ENCODE results near the gene DEPDC7. TPM values are rescaled to one million over a fixed set of nuclear protein-coding genes. Genes with fewer than 3 reads are reported as not detected.
"Not testable (repeated sequence)": the region's sequence is repeated elsewhere in the genome, so short reads cannot be mapped to it uniquely, and the experiment has no call there.

Gene DEPDC7
- total and polyA plus RNA-seq, 9 donors: 12.8 to 17.5 (median 14.7) TPM

DNA sequence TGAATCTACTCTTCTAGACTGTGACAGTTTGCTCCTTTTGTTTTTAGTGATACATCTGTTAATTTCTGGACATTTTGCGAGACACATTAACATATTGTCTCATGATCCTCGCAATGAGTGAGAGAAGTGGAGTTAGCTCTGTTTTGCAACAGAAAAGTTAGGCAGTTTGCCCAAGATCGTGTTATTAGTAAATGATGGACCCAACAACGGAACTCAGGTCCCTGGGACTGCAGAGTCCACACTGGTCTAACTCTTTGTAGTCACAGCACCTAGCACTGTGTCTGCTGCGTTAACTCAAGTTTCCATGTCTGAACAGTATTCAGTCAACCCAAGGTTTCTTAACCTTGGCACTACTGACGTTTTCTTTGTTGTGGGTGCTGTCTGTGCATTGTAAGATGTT is 3.2 kb downstream of the DEPDC7 start:
- H3K4me1 ChIP-seq (ENCODE audit: control insufficient read depth, insufficient read depth, low read length): peaks cover 11% of the 10 kb centered on the region
- H3K27ac ChIP-seq (ENCODE audit: low read length): no peak overlapping the region
- peak; percentile 17 for DNase-seq
- peaks cover 5% of the 10 kb centered on the region for H3K27me3 ChIP-seq (ENCODE audit: control insufficient read depth, insufficient read depth, low read length)
- no peaks in the 10 kb centered on the region for H3K36me3 ChIP-seq (ENCODE audit: control insufficient read depth, insufficient read depth, low read length)
- no peak overlapping the region for H3K4me3 ChIP-seq (ENCODE audit: low read length)
- H3K9me3 ChIP-seq (replicated peaks; ENCODE audit: control insufficient read depth, low read depth, low read length): no peaks in the 10 kb centered on the region
- WGBS (ENCODE audit: insufficient coverage): 85% methylated on average over 2 of the region's 6 CpGs

- H3K27ac ChIP-seq (ENCODE audit: low read length): no peak overlapping the region
- H3K4me1 ChIP-seq (ENCODE audit: control insufficient read depth, insufficient read depth, low read length): peaks cover 10% of the 10 kb centered on the region
- no peaks in the 10 kb centered on the region for H3K36me3 ChIP-seq (ENCODE audit: control insufficient read depth, insufficient read depth, low read length)
- H3K4me3 ChIP-seq (ENCODE audit: low read length): no peak overlapping the region
- no CpG with 5 or more reads among the region's 1 CpG for whole genome bisulfite sequencing (ENCODE audit: insufficient coverage)
- H3K27me3 ChIP-seq (ENCODE audit: control insufficient read depth, insufficient read depth, low read length): no peaks in the 10 kb centered on the region
- H3K9me3 ChIP-seq (replicated peaks; ENCODE audit: control insufficient read depth, low read depth, low read length): no peaks in the 10 kb centered on the region
- no peak for DNase-seq
Observed at GRCh38 chr11:33021501-33021900, 5.8 kb downstream of the DEPDC7 start.

GRCh38 chr11:33021937-33022336 is 6.3 kb downstream of the DEPDC7 start:
- H3K9me3 ChIP-seq (replicated peaks; ENCODE audit: control insufficient read depth, low read depth, low read length): no peaks in the 10 kb centered on the region
- no peaks in the 10 kb centered on the region for H3K27me3 ChIP-seq (ENCODE audit: control insufficient read depth, insufficient read depth, low read length)
- no peak overlapping the region for H3K27ac ChIP-seq (ENCODE audit: low read length)
- H3K4me1 ChIP-seq (ENCODE audit: control insufficient read depth, insufficient read depth, low read length): peaks cover 10% of the 10 kb centered on the region
- no peaks in the 10 kb centered on the region for H3K36me3 ChIP-seq (ENCODE audit: control insufficient read depth, insufficient read depth, low read length)
- no peak overlapping the region for H3K4me3 ChIP-seq (ENCODE audit: low read length)
- no peak for DNase-seq
- WGBS (ENCODE audit: insufficient coverage): no CpG with 5 or more reads among the region's 1 CpG

GRCh38 chr11:33025339-33025722 is 9.7 kb downstream of the DEPDC7 start:
- WGBS (ENCODE audit: insufficient coverage): no CpG with 5 or more reads among the region's 3 CpGs
- no peaks in the 10 kb centered on the region for H3K36me3 ChIP-seq (ENCODE audit: control insufficient read depth, insufficient read depth, low read length)
- H3K9me3 ChIP-seq (replicated peaks; ENCODE audit: control insufficient read depth, low read depth, low read length): no peaks in the 10 kb centered on the region
- no peaks in the 10 kb centered on the region for H3K4me1 ChIP-seq (ENCODE audit: control insufficient read depth, insufficient read depth, low read length)
- H3K27me3 ChIP-seq (ENCODE audit: control insufficient read depth, insufficient read depth, low read length): no peaks in the 10 kb centered on the region
- no peak overlapping the region for H3K27ac ChIP-seq (ENCODE audit: low read length)
- DNase-seq: no peak
- H3K4me3 ChIP-seq (ENCODE audit: low read length): no peak overlapping the region

DNA sequence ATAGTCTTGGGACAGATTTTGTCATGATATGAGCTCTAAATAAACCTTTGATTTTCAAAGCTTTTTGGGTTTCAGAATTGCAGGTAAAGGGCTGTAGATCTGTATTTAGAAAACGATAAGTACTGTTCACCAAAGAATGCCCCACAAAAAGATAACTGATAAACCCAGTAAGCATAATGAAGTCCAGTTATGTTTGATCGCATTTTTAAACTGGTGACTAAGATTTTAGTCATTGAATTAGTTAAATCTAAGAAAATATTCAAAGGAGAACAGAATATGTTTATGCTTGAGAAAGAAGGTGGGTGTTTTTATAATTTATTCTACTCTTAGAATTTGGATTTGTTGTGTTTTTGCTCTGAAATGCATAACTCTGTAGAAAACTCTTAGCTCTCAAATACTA is 11.6 kb downstream of the DEPDC7 start:
- Histone ChIP-seq H3K4me3 (ENCODE audit: low read length) (no peak overlapping the region), H3K4me1 (ENCODE audit: control insufficient read depth, insufficient read depth, low read length) (no peaks in the 10 kb centered on the region), H3K27me3 (ENCODE audit: control insufficient read depth, insufficient read depth, low read length) (no peaks in the 10 kb centered on the region), H3K36me3 (ENCODE audit: control insufficient read depth, insufficient read depth, low read length) (no peaks in the 10 kb centered on the region), H3K27ac (ENCODE audit: low read length) (no peak overlapping the region), H3K9me3 (replicated peaks; ENCODE audit: control insufficient read depth, low read depth, low read length) (no peaks in the 10 kb centered on the region)
- no CpG with 5 or more reads among the region's 2 CpGs for WGBS (ENCODE audit: insufficient coverage)
- DNase-seq: no peak

- Histone ChIP-seq H3K36me3 (ENCODE audit: control insufficient read depth, insufficient read depth, low read length) (no peaks in the 10 kb centered on the region), H3K27ac (ENCODE audit: low read length) (no peak overlapping the region), H3K9me3 (replicated peaks; ENCODE audit: control insufficient read depth, low read depth, low read length) (no peaks in the 10 kb centered on the region), H3K27me3 (ENCODE audit: control insufficient read depth, insufficient read depth, low read length) (no peaks in the 10 kb centered on the region), H3K4me3 (ENCODE audit: low read length) (no peak overlapping the region), H3K4me1 (ENCODE audit: control insufficient read depth, insufficient read depth, low read length) (no peaks in the 10 kb centered on the region)
- WGBS (ENCODE audit: insufficient coverage): no CpG with 5 or more reads among the region's 4 CpGs
- DNase-seq: no peak
Observed at GRCh38 chr11:33027846-33028536, 12.3 kb downstream of the DEPDC7 start.

DNA sequence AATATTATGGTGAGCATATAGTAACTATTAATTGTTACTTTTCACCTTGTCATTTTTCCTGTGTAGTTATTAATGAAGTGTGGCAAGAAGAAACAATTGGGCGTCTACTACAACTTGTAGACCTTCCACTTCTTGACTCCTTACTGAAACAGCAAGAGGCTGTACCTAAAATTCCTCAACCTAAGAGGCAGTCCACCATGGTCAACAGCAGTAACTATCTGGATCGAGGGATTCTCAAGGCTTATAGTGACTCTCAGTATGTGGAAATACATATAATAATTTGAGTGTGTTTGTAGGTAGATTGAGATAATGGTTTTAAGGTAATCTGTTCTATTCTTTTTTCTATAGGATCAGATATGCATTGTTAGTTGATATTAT is 12.8 kb downstream of the DEPDC7 start:
- no peak overlapping the region for H3K27ac ChIP-seq (ENCODE audit: low read length)
- WGBS (ENCODE audit: insufficient coverage): no CpG with 5 or more reads among the region's 2 CpGs

DNA sequence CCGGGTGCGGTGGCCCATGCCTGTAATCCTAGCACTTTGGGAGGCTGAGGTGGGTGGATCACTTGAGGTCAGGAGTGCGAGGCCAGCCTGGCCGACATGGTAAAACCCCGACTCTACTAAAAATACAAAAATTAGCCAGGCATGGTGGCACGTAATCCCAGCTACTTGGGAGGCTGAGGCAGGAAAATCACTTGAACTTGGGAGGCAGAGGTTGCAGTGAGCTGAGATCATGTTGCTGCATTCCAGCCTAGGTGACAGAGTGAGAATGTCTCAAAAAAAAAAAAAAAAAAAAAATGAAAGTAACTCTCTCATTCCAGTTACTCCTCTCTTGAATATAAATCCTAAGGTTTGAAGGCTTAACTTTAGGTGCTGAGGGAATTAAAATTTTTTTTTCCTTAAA is 13.5 kb downstream of the DEPDC7 start:
- H3K36me3 ChIP-seq (ENCODE audit: control insufficient read depth, insufficient read depth, low read length); H3K4me1 ChIP-seq (ENCODE audit: control insufficient read depth, insufficient read depth, low read length); H3K4me3 ChIP-seq (ENCODE audit: low read length); H3K27ac ChIP-seq (ENCODE audit: low read length); H3K9me3 ChIP-seq (replicated peaks; ENCODE audit: control insufficient read depth, low read depth, low read length); H3K27me3 ChIP-seq (ENCODE audit: control insufficient read depth, insufficient read depth, low read length); DNase-seq: not testable (repeated sequence)
- no CpG with 5 or more reads among the region's 6 CpGs for WGBS (ENCODE audit: insufficient coverage)

More for the DNA sequence above, 12.8 kb downstream of the DEPDC7 start:
- Histone ChIP-seq H3K4me1 (ENCODE audit: control insufficient read depth, insufficient read depth, low read length) (no peaks in the 10 kb centered on the region), H3K9me3 (replicated peaks; ENCODE audit: control insufficient read depth, low read depth, low read length) (no peaks in the 10 kb centered on the region), H3K36me3 (ENCODE audit: control insufficient read depth, insufficient read depth, low read length) (no peaks in the 10 kb centered on the region), H3K4me3 (ENCODE audit: low read length) (no peak overlapping the region), H3K27me3 (ENCODE audit: control insufficient read depth, insufficient read depth, low read length) (no peaks in the 10 kb centered on the region)
- DNase-seq: no peak

- WGBS (ENCODE audit: insufficient coverage): no CpG with 5 or more reads among the region's 4 CpGs
- no peaks in the 10 kb centered on the region for H3K27me3 ChIP-seq (ENCODE audit: control insufficient read depth, insufficient read depth, low read length)
Observed at GRCh38 chr11:33033493-33033892, 17.8 kb downstream of the DEPDC7 start.

GRCh38 chr11:33035011-33035410 is 19.3 kb downstream of the DEPDC7 start:
- no CpG with 5 or more reads among the region's 1 CpG for WGBS (ENCODE audit: insufficient coverage)
- Histone ChIP-seq H3K4me1 (ENCODE audit: control insufficient read depth, insufficient read depth, low read length) (no peaks in the 10 kb centered on the region), H3K4me3 (ENCODE audit: low read length) (no peak overlapping the region), H3K9me3 (replicated peaks; ENCODE audit: control insufficient read depth, low read depth, low read length) (no peaks in the 10 kb centered on the region), H3K27ac (ENCODE audit: low read length) (no peak overlapping the region), H3K27me3 (ENCODE audit: control insufficient read depth, insufficient read depth, low read length) (no peaks in the 10 kb centered on the region), H3K36me3 (ENCODE audit: control insufficient read depth, insufficient read depth, low read length) (no peaks in the 10 kb centered on the region)
- DNase-seq: no peak

More at GRCh38 chr11:33033493-33033892, 17.8 kb downstream of the DEPDC7 start:
- Histone ChIP-seq H3K4me3 (ENCODE audit: low read length) (no peak overlapping the region), H3K9me3 (replicated peaks; ENCODE audit: control insufficient read depth, low read depth, low read length) (no peaks in the 10 kb centered on the region), H3K4me1 (ENCODE audit: control insufficient read depth, insufficient read depth, low read length) (no peaks in the 10 kb centered on the region), H3K27ac (ENCODE audit: low read length) (no peak overlapping the region), H3K36me3 (ENCODE audit: control insufficient read depth, insufficient read depth, low read length) (no peaks in the 10 kb centered on the region)
- no peak for DNase-seq
